Rectal smooth muscle tissue (tissue), 1 donor: ENCODE results near the gene PTPN5.

Source experiments
- H3K27ac ChIP-seq: one replicate; pipeline ENCODE4 v1.7.0; 2013; ENCODE audit warnings: low read depth, low read length, inconsistent platforms
- H3K27me3 ChIP-seq: one replicate; pipeline ENCODE4 v1.7.0; 2013; ENCODE audit warnings: low read length; ENCODE audit not compliant: control insufficient read depth, insufficient read depth
- H3K36me3 ChIP-seq: one replicate; pipeline ENCODE4 v1.7.0; 2013; ENCODE audit warnings: low read length; ENCODE audit not compliant: control insufficient read depth, insufficient read depth
- H3K4me1 ChIP-seq: one replicate; pipeline ENCODE4 v1.7.0; 2013; ENCODE audit warnings: low read length; ENCODE audit not compliant: control insufficient read depth, insufficient read depth
- H3K4me3 ChIP-seq: one replicate; pipeline ENCODE4 v1.7.0; 2013; ENCODE audit warnings: low read length
- H3K9ac ChIP-seq: one replicate; pipeline ENCODE4 v1.7.0; 2013; ENCODE audit warnings: low read length

PTPN5 gene

GRCh38 chr11:18789942-18790341 is 1.7 kb downstream of the PTPN5 start:
- Histone ChIP-seq H3K9ac (no peak overlapping the region), H3K36me3 (no peaks in the 10 kb centered on the region), H3K27ac (no peak overlapping the region), H3K4me1 (no peaks in the 10 kb centered on the region), H3K27me3 (peaks cover 20% of the 10 kb centered on the region), H3K4me3 (no peak overlapping the region)

GRCh38 chr11:18785411-18785810 is 6.2 kb downstream of the PTPN5 start:
- no peaks in the 10 kb centered on the region for H3K36me3 ChIP-seq
- peaks cover 2% of the 10 kb centered on the region for H3K27me3 ChIP-seq
- no peak overlapping the region for H3K9ac ChIP-seq
- H3K27ac ChIP-seq: no peak overlapping the region
- no peaks in the 10 kb centered on the region for H3K4me1 ChIP-seq
- no peak overlapping the region for H3K4me3 ChIP-seq

GRCh38 chr11:18780896-18781295 is 10.7 kb downstream of the PTPN5 start:
- Histone ChIP-seq H3K27ac (no peak overlapping the region), H3K9ac (no peak overlapping the region), H3K4me1 (no peaks in the 10 kb centered on the region), H3K36me3 (no peaks in the 10 kb centered on the region), H3K4me3 (no peak overlapping the region), H3K27me3 (no peaks in the 10 kb centered on the region)

- Histone ChIP-seq H3K36me3 (no peaks in the 10 kb centered on the region), H3K9ac (no peak overlapping the region), H3K4me1 (no peaks in the 10 kb centered on the region), H3K27ac (no peak overlapping the region), H3K4me3 (no peak overlapping the region), H3K27me3 (no peaks in the 10 kb centered on the region)
These were observed 11.3 kb downstream of the PTPN5 start for GRCh38 chr11:18780329-18780728.

- H3K4me3 ChIP-seq: no peak overlapping the region
- H3K27me3 ChIP-seq: no peaks in the 10 kb centered on the region
- no peak overlapping the region for H3K9ac ChIP-seq
- H3K36me3 ChIP-seq: no peaks in the 10 kb centered on the region
- H3K27ac ChIP-seq: no peak overlapping the region
- H3K4me1 ChIP-seq: no peaks in the 10 kb centered on the region
These were observed 13.1 kb downstream of the PTPN5 start for GRCh38 chr11:18778468-18778867.

GRCh38 chr11:18776324-18776723 is 15.3 kb downstream of the PTPN5 start:
- no peaks in the 10 kb centered on the region for H3K36me3 ChIP-seq
- H3K27ac ChIP-seq: no peak overlapping the region
- H3K9ac ChIP-seq: no peak overlapping the region
- no peaks in the 10 kb centered on the region for H3K27me3 ChIP-seq
- H3K4me3 ChIP-seq: no peak overlapping the region
- no peaks in the 10 kb centered on the region for H3K4me1 ChIP-seq

GRCh38 chr11:18775492-18776292 is 15.9 kb downstream of the PTPN5 start:
- Histone ChIP-seq H3K27ac (no peak overlapping the region), H3K4me1 (no peaks in the 10 kb centered on the region), H3K4me3 (no peak overlapping the region), H3K9ac (no peak overlapping the region), H3K36me3 (no peaks in the 10 kb centered on the region), H3K27me3 (no peaks in the 10 kb centered on the region)

- H3K27ac ChIP-seq: no peak overlapping the region
- H3K4me1 ChIP-seq: no peaks in the 10 kb centered on the region
- H3K27me3 ChIP-seq: no peaks in the 10 kb centered on the region
- no peaks in the 10 kb centered on the region for H3K36me3 ChIP-seq
- no peak overlapping the region for H3K9ac ChIP-seq
- no peak overlapping the region for H3K4me3 ChIP-seq
These were observed 16.8 kb downstream of the PTPN5 start for GRCh38 chr11:18774801-18775200.

- Histone ChIP-seq H3K27me3 (no peaks in the 10 kb centered on the region), H3K4me1 (no peaks in the 10 kb centered on the region), H3K4me3 (no peak overlapping the region), H3K9ac (no peak overlapping the region), H3K27ac (no peak overlapping the region), H3K36me3 (no peaks in the 10 kb centered on the region)
These were observed 17.9 kb downstream of the PTPN5 start for GRCh38 chr11:18773681-18774080.

GRCh38 chr11:18773104-18773503 is 18.5 kb downstream of the PTPN5 start:
- Histone ChIP-seq H3K9ac (no peak overlapping the region), H3K27ac (no peak overlapping the region), H3K27me3 (no peaks in the 10 kb centered on the region), H3K36me3 (no peaks in the 10 kb centered on the region), H3K4me1 (no peaks in the 10 kb centered on the region), H3K4me3 (no peak overlapping the region)

- Histone ChIP-seq H3K9ac (no peak overlapping the region), H3K27ac (no peak overlapping the region), H3K4me3 (no peak overlapping the region), H3K4me1 (no peaks in the 10 kb centered on the region), H3K36me3 (no peaks in the 10 kb centered on the region), H3K27me3 (no peaks in the 10 kb centered on the region)
These were observed 19.4 kb downstream of the PTPN5 start for GRCh38 chr11:18772211-18772610.

- H3K27me3 ChIP-seq: no peaks in the 10 kb centered on the region
- no peak overlapping the region for H3K9ac ChIP-seq
- no peak overlapping the region for H3K4me3 ChIP-seq
- no peaks in the 10 kb centered on the region for H3K36me3 ChIP-seq
- no peak overlapping the region for H3K27ac ChIP-seq
- H3K4me1 ChIP-seq: no peaks in the 10 kb centered on the region
These were observed 20.1 kb downstream of the PTPN5 start for GRCh38 chr11:18771266-18772035.
